Erythroblast (primary cell): Measurements from ENCODE around the gene PRR23E.

Experiments
- GATA1 ChIP-seq: IDR thresholded peaks from 2 replicates; pipeline ENCODE4 v1.6.1; 2011; ENCODE audit warnings: low read depth, mild to moderate bottlenecking, control low read depth, low read length, moderate library complexity
- POLR2A ChIP-seq: IDR thresholded peaks from 2 replicates; pipeline ENCODE4 v1.6.1; 2011; ENCODE audit warnings: mild to moderate bottlenecking, low read length

GRCh38 chr3:127174284-127174683, 18.6 kb upstream of the PRR23E start:
- TF ChIP-seq POLR2A (no peak), GATA1 (no peak)
